Measurements from ENCODE around the gene WIF1.

Gene WIF1

DNA sequence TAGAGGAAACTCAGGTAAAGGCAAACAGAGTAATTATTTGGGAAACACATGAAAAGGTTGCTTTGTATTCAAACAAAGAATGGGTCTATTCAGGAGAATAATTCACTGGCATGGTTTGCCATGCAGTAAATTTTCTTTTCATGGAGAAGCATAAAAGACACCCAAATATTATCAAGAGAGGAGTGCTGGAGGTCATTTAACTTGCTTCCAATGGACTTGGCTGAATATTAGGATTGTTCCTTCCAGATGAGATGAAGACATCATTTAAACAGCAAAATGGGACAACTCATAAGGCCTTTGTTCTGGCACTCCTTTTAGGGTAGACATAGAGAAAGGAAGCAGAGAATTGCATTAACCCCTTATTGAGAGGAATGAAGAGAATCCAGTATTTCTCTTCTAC, 38.7 kb downstream of the WIF1 start:
- no peaks in the 10 kb centered on the region; the same call in 1 of the 2 replicates for H3K9me3 ChIP-seq (ENCODE audit: control insufficient read depth, insufficient read depth, low read depth, low read length)
- POLR2A ChIA-PET, result no interaction called here
- CTCF ChIA-PET, result no interaction called here
- TF ChIP-seq BCL11A (tag by site-specific recombination; IDR thresholded peaks at IDR 0.05; ENCODE audit: low read depth), result no peak
- no peak for TF ChIP-seq ZBTB8A (tag by site-specific recombination; IDR thresholded peaks at IDR 0.05)
- TF ChIP-seq ZNF121 (tag by site-specific recombination; IDR thresholded peaks at IDR 0.05), result no peak
- no peak for TF ChIP-seq SP2 (tag by site-specific recombination; IDR thresholded peaks at IDR 0.05)
- TF ChIP-seq, protein P1, sequence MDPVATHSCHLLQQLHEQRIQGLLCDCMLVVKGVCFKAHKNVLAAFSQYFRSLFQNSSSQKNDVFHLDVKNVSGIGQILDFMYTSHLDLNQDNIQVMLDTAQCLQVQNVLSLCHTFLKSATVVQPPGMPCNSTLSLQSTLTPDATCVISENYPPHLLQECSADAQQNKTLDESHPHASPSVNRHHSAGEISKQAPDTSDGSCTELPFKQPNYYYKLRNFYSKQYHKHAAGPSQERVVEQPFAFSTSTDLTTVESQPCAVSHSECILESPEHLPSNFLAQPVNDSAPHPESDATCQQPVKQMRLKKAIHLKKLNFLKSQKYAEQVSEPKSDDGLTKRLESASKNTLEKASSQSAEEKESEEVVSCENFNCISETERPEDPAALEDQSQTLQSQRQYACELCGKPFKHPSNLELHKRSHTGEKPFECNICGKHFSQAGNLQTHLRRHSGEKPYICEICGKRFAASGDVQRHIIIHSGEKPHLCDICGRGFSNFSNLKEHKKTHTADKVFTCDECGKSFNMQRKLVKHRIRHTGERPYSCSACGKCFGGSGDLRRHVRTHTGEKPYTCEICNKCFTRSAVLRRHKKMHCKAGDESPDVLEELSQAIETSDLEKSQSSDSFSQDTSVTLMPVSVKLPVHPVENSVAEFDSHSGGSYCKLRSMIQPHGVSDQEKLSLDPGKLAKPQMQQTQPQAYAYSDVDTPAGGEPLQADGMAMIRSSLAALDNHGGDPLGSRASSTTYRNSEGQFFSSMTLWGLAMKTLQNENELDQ (tag by site-specific recombination; IDR thresholded peaks at IDR 0.05; ENCODE audit: low read depth), result no peak
- no peak overlapping the region for H3K4me3 ChIP-seq (ENCODE audit: low read depth, low read length)
- H3K36me3 ChIP-seq (ENCODE audit: control insufficient read depth in 2 of 2, insufficient read depth in 1 of 2, low read length in 2 of 2), result no peaks in the 10 kb centered on the region
- no peak overlapping the region for H3K27ac ChIP-seq (ENCODE audit: extremely low read depth, low read depth, low read length)
- no peaks in the 10 kb centered on the region for H3K4me1 ChIP-seq (ENCODE audit: control insufficient read depth, insufficient read depth, low read length)

DNA sequence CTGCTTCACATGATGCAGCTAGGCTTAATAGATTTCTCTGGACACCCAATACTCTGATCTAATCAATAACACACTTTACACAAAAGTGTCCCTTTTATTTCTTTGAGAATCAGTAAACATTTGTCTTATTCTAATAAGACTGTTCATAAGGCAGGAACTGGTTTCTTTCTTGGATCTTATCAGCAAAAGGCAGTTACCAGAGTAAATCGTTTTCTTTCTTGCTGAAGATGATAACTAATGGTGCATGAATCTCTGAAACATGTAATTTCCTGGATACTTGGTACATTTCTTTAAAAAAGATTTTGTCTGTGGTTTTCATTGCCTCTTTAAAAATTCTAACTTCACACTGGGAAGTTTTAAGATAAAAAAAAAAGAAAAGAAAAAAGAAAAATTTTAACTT, 39.6 kb downstream of the WIF1 start:
- Histone ChIP-seq H3K4me1 (ENCODE audit: control insufficient read depth, insufficient read depth, low read length) (no peaks in the 10 kb centered on the region), H3K36me3 (ENCODE audit: control insufficient read depth in 2 of 2, insufficient read depth in 1 of 2, low read length in 2 of 2) (no peaks in the 10 kb centered on the region), H3K27ac (ENCODE audit: extremely low read depth, low read depth, low read length) (no peak overlapping the region), H3K9me3 (ENCODE audit: control insufficient read depth, insufficient read depth, low read depth, low read length) (no peaks in the 10 kb centered on the region; the same call in 1 of the 2 replicates), H3K4me3 (ENCODE audit: low read depth, low read length) (no peak overlapping the region)
- ChIA-PET CTCF (no interaction called here), POLR2A (no interaction called here)
- TF ChIP-seq ZNF394 (tag by site-specific recombination; IDR thresholded peaks at IDR 0.05; ENCODE audit: borderline replicate concordance) (no peak), ZNF169 (tag by site-specific recombination; IDR thresholded peaks at IDR 0.05) (no peak), ZNF112 (tag by site-specific recombination; IDR thresholded peaks at IDR 0.05) (no peak), GLI2 (tag by site-specific recombination; IDR thresholded peaks at IDR 0.05; ENCODE audit: borderline replicate concordance, low read depth) (no peak), ZNF521 (tag by site-specific recombination; IDR thresholded peaks at IDR 0.05) (no peak), SCRT1 (tag by site-specific recombination; IDR thresholded peaks at IDR 0.05; ENCODE audit: borderline replicate concordance) (no peak), ZNF529 (tag by site-specific recombination; IDR thresholded peaks at IDR 0.05; ENCODE audit: insufficient replicate concordance) (no peak), ZBTB17 (tag by site-specific recombination; IDR thresholded peaks at IDR 0.05) (no peak), IKZF3 (tag by site-specific recombination; IDR thresholded peaks at IDR 0.05) (no peak), ZNF341 (tag by site-specific recombination; IDR thresholded peaks at IDR 0.05; ENCODE audit: low read depth) (no peak), ZNF677 (tag by site-specific recombination; IDR thresholded peaks at IDR 0.05) (no peak), WT1 (tag by site-specific recombination; IDR thresholded peaks at IDR 0.05) (no peak), ZNF621 (tag by site-specific recombination; IDR thresholded peaks at IDR 0.05) (no peak), ZNF354C (tag by site-specific recombination; IDR thresholded peaks at IDR 0.05; ENCODE audit: borderline replicate concordance, low read depth) (no peak), ZNF623 (tag by site-specific recombination; IDR thresholded peaks at IDR 0.05) (no peak)
- TF ChIP-seq, protein P2, sequence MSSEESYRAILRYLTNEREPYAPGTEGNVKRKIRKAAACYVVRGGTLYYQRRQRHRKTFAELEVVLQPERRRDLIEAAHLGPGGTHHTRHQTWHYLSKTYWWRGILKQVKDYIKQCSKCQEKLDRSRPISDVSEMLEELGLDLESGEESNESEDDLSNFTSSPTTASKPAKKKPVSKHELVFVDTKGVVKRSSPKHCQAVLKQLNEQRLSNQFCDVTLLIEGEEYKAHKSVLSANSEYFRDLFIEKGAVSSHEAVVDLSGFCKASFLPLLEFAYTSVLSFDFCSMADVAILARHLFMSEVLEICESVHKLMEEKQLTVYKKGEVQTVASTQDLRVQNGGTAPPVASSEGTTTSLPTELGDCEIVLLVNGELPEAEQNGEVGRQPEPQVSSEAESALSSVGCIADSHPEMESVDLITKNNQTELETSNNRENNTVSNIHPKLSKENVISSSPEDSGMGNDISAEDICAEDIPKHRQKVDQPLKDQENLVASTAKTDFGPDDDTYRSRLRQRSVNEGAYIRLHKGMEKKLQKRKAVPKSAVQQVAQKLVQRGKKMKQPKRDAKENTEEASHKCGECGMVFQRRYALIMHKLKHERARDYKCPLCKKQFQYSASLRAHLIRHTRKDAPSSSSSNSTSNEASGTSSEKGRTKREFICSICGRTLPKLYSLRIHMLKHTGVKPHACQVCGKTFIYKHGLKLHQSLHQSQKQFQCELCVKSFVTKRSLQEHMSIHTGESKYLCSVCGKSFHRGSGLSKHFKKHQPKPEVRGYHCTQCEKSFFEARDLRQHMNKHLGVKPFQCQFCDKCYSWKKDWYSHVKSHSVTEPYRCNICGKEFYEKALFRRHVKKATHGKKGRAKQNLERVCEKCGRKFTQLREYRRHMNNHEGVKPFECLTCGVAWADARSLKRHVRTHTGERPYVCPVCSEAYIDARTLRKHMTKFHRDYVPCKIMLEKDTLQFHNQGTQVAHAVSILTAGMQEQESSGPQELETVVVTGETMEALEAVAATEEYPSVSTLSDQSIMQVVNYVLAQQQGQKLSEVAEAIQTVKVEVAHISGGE (tag by site-specific recombination; conservative IDR thresholded peaks at IDR 0.05; ENCODE audit: low read depth), result no peak
- TF ChIP-seq, protein P3, sequence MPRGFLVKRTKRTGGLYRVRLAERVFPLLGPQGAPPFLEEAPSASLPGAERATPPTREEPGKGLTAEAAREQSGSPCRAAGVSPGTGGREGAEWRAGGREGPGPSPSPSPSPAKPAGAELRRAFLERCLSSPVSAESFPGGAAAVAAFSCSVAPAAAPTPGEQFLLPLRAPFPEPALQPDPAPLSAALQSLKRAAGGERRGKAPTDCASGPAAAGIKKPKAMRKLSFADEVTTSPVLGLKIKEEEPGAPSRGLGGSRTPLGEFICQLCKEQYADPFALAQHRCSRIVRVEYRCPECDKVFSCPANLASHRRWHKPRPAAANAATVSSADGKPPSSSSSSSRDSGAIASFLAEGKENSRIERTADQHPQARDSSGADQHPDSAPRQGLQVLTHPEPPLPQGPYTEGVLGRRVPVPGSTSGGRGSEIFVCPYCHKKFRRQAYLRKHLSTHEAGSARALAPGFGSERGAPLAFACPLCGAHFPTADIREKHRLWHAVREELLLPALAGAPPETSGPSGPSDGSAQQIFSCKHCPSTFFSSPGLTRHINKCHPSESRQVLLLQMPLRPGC (tag by site-specific recombination; IDR thresholded peaks at IDR 0.05), result no peak
- TF ChIP-seq, protein P4, sequence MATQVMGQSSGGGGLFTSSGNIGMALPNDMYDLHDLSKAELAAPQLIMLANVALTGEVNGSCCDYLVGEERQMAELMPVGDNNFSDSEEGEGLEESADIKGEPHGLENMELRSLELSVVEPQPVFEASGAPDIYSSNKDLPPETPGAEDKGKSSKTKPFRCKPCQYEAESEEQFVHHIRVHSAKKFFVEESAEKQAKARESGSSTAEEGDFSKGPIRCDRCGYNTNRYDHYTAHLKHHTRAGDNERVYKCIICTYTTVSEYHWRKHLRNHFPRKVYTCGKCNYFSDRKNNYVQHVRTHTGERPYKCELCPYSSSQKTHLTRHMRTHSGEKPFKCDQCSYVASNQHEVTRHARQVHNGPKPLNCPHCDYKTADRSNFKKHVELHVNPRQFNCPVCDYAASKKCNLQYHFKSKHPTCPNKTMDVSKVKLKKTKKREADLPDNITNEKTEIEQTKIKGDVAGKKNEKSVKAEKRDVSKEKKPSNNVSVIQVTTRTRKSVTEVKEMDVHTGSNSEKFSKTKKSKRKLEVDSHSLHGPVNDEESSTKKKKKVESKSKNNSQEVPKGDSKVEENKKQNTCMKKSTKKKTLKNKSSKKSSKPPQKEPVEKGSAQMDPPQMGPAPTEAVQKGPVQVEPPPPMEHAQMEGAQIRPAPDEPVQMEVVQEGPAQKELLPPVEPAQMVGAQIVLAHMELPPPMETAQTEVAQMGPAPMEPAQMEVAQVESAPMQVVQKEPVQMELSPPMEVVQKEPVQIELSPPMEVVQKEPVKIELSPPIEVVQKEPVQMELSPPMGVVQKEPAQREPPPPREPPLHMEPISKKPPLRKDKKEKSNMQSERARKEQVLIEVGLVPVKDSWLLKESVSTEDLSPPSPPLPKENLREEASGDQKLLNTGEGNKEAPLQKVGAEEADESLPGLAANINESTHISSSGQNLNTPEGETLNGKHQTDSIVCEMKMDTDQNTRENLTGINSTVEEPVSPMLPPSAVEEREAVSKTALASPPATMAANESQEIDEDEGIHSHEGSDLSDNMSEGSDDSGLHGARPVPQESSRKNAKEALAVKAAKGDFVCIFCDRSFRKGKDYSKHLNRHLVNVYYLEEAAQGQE (tag by site-specific recombination; IDR thresholded peaks at IDR 0.05), result no peak
- TF ChIP-seq, protein P5, sequence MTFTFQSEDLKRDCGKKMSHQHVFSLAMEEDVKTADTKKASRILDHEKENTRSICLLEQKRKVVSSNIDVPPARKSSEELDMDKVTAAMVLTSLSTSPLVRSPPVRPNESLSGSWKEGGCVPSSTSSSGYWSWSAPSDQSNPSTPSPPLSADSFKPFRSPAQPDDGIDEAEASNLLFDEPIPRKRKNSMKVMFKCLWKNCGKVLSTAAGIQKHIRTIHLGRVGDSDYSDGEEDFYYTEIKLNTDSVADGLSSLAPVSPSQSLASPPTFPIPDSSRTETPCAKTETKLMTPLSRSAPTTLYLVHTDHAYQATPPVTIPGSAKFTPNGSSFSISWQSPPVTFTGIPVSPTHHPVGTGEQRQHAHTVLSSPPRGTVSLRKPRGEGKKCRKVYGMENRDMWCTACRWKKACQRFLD (tag by site-specific recombination; IDR thresholded peaks at IDR 0.05), result no peak

Measured in HEK293 (cell line).